GM11168 (cell line): ENCODE measurements around the gene ZNF646.
"Not testable (repeated sequence)": the region's sequence is repeated elsewhere in the genome, so short reads cannot be mapped to it uniquely, and the experiment has no call there.

ENCODE experiments used
- in situ Hi-C: fragments of 300-500 bp; cut with MboI; formaldehyde crosslinking; loops from one replicate; pipeline ENCODE4 v1.12.0; 2022; ENCODE audit warnings: low sequenced_read_pairs; ENCODE audit not compliant: unreplicated experiment

ZNF646 gene

DNA sequence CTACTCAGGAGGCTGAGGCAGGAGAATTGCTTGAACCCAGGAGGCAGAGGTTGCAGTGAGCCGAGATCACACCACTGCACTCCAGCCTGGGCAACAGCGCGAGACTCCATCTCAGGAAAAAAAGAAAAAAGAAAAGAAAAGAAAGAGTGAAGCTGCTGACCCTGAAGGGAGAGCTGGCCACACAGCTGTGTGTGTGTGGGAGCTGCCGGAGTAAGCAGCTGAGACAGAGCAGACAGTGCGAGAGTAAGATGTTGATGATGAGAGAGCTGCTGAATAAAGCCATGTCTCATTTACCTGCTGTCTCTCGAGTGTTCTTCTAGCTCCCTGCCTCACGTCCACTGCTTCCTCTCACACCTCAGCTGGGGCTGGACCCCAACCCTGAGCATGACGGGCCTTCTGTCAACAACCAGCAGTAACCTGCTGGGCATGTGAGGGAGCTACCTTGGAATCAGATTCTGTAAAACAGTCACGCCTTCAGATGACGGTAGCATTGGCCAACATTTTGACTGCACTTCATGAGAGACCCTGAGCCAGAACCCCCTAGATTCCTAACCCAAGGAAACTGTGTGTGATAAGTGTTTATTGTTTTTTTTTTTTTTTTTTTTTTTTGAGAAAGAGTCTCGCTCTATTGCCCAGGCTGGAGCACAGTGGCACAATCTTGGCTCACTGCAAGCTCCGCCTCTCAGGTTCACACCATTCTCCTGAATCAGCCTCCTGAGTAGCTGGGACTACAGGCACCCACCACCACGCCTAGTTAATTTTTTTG is 26.8 kb downstream of the ZNF646 start:
- in situ Hi-C loops = not testable (repeated sequence)

GRCh38 chr16:31105677-31106213 is 31.5 kb downstream of the ZNF646 start:
- in situ Hi-C loops = no loop called here

DNA sequence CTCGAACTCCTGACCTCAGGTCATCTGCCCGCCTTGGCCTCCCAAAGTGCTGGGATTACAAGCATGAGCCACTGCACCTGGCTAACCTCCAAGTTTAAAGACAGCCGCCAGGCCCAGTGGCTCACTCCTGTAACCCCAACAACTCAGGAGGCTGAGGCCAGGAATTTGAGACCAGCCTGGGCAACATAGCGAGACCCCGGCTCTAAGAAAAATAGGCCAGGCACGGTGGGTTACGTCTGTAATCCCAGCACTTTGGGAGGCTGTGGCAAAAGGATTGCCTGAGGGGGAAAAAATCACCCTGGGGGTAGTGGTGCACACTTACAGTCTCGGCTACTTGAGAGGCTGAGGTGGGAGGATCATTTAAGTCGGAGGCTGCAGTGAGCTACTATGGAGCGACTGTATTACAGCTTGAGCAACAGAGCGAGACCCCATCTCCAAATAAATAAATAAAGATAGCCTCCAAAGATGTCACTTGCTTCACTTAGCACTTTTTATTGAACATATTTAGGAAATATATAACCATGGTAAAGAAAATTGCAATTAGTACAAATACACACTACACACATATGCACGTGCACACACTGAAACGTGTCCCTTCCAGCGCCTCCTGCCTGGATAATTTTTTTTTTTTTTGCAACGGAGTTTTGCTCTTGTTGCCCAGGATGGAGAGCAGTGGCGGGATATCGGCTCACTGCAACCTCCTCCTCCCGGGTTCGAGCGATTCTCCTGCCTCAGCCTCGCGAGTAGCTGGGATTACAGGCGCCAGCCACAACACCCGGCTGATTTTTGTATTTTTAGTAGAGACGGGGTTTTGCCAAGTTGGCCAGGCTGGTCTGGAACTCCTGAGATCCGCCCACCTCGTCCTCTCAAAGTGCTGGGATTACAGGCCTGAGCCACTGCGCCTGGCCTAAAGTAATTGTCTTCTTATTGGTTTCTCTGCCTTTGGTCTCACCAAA is 32.6 kb downstream of the ZNF646 start:
- in situ Hi-C loops = no loop called here

DNA sequence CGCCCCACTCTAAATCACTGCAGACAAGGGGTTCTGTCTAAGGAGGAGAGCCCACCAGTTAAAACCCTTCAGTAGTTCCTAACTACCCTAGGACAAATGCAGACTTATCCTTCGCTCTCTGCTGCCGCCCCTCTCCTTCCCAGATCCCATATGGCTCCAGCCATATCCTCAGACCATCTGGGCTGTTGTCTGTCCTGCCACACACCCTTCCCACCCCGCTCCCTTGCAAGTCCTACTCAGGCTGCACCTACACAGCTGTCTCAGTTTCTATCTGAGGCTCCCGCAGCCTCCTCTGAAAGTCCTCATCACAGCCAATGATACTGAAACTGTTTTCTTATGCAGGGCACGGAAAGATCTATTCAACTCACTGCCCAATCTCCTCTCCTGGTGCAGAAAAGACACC is 33.2 kb downstream of the ZNF646 start:
- in situ Hi-C loops = no loop called here

- in situ Hi-C loops = no loop called here
Measured at GRCh38 chr16:31108035-31108793, 34.0 kb downstream of the ZNF646 start, which contains the start of gene BCKDK. TSS of gene BCKDK (plus strand) at chr16:31108386. CDS start at chr16:31109224, 838 bp downstream.

GRCh38 chr16:31108794-31109558 is 34.8 kb downstream of the ZNF646 start:
- in situ Hi-C loops = no loop called here

DNA sequence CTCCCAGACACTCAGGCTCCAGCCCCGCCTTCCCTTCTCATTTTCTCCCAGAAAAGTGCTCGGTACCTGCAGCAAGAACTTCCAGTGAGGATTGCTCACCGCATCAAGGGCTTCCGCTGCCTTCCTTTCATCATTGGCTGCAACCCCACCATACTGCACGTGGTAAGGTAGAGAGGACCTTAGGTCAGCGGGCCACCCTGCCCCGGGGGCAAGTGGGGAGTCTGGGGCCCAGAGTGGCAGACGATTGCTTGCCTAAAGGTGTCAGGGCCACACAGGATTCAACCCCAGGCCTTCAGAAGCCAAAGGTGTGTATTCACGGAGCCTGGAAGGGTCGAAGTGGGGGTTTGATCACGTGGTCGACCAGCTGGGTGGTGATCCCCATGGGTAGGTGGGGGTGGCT is 35.4 kb downstream of the ZNF646 start:
- in situ Hi-C loops = no loop called here

- in situ Hi-C loops = no loop called here
Measured at GRCh38 chr16:31110106-31111034, 36.1 kb downstream of the ZNF646 start.

GRCh38 chr16:31111881-31112466 is 37.8 kb downstream of the ZNF646 start:
- in situ Hi-C loops = no loop called here

DNA sequence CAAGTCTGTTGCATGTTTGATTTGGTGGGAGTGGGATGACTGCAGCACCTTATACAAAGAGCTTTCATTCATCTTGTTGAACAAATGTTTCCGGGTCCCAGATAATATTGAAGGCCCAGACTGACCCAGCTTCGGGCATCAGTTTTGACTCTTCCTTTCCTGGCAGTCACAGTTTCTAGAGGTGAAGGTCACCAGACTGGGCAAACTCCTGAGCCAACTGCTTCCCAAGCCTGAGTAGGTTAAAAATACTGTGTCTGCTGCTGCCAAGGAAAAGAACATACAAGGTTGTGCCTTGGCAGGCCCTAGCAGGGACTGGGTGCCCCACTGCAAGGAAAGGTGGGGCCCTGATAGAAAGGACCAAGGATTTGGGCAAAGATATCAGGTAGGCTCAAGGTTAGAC is 38.5 kb downstream of the ZNF646 start:
- in situ Hi-C loops = no loop called here

DNA sequence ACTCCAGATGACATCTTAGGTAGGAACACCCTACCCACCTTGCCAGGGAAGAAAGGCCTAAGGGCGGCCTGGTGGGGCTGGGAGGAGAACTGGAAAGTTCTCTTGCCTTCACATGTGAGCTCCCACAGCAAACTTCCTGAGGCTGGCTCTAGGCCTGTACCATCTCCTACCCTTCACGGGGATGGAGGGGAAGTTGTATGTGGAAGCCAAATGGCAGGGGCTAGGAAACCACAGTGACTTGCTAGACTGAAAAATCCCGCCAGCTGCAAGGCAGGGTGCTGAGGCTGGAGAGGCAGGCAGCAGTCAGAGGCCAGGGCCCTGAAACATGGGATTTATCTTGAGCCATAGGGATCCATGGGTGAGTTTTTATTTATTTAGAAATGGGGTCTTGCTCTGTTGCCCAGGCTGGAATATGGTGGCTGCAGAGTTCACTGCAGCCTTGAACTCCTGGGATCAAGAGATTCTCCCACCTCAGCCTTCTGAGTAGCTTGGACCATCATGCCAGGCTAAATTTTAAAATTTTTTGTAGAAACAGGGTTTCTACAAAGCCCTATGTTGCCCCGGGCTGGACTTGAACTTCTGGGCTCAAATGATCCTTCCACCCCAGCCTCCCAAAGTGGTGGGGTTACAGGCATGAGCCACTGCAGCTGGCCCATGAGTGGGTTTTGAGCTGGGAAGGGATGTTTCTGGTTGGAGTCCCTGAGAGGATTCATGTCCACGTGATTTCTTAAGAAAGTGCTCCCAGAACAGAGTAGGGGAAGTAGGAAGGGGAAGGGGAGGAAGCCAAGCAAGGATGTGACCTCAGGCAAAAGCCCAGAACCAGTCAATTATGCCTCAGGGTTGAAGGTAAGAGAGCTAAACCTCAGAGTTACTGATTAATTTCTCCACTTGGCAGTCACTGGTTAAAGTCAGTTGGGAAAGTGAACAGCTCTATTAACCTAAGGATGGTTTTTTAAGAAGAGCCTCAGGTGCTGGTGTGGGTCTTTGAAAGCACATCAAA is 39.2 kb downstream of the ZNF646 start:
- in situ Hi-C loops = no loop called here

GRCh38 chr16:31114468-31114867 is 40.2 kb downstream of the ZNF646 start:
- in situ Hi-C loops = no loop called here

- in situ Hi-C loops = no loop called here
Measured at GRCh38 chr16:31117384-31118222, 43.4 kb downstream of the ZNF646 start, which contains the start of gene KAT8. TSS of gene KAT8 (plus strand) at chr16:31117664. CDS start at chr16:31117682, 18 bp downstream.

GRCh38 chr16:31118223-31119155 is 44.3 kb downstream of the ZNF646 start:
- in situ Hi-C loops = no loop called here

DNA sequence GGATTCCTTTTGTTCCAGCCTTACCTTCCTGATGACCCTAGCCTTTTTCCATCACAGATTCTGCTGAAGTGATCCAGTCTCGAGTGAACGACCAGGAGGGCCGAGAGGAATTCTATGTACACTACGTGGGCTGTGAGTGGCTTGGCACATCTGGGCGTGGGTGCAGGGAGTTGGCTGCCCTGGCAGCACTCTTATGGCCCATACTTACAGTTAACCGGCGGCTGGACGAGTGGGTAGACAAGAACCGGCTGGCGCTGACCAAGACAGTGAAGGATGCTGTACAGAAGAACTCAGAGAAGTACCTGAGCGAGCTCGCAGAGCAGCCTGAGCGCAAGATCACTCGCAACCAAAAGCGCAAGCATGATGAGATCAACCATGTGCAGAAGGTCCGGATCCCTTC is 45.9 kb downstream of the ZNF646 start:
- in situ Hi-C loops = no loop called here
